ENCODE data around the gene SUOX.
"Not testable (repeated sequence)": the region's sequence is repeated elsewhere in the genome, so short reads cannot be mapped to it uniquely, and the experiment has no call there.

The SUOX gene

DNA sequence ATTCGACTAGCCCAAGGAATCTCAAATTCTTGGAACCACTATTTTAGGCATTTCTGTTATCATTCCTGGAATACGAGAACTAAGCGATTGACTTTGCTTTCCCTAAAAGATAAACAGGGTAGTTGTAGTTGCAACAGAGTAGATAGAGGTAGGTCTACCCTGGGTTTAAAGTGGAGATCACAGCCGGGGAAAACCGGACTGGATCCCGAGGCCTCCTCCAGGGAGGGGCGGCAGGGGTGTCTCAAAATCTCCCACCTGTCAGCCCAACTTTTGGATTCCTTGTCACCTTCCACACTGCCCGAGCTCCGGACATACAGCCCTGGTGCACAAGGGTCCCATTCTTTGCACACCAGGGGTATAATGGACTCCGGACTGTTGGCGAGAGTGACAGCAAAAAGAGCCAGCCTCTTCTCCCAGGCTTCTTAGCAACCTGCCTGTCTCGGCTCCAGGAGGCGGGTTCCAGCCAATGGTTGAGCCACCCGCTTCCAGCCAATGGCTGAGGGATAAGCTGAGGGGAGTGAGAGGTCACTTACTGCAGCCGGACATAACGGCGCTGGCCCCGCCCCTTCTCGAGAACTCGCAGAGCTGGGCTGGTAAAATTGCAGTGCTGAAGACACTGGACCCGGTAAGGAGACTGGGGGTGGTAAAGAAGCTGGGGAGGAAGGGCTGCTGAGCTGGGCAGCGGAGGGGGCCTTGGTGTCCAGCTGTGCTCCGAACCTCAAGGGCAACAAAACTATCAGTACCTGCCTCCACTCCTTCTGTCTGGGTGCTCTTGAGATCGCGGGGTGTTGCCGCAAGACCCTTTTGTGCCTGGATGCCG, at the start of gene SUOX:
SUOX (plus strand) TSS at position 562 of the 820 bp plus-strand sequence. CDS start 4,946 bp downstream, outside the sequence.
- peak; percentile 70 for DNase-seq

DNA sequence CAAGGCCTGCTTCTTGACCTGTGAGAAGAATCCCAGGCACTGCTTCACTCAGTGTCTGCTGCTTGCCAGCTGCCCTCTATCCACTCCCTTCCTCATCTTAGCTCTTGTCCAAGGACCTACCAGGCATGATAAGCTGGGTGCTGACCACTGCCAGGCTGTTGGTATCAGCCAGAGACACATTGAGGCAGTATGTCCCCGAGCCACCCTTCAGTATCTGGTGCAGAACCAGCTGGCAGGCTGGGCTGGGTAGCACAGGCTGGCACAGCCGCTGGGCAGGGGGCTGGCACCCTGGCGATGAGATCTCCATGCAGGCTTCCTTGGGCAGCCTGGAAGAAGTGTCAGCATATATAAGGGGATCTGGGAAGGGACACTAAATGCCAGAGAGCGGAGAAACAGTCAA, 41.7 kb upstream of the SUOX start:
- no peak for DNase-seq

DNA sequence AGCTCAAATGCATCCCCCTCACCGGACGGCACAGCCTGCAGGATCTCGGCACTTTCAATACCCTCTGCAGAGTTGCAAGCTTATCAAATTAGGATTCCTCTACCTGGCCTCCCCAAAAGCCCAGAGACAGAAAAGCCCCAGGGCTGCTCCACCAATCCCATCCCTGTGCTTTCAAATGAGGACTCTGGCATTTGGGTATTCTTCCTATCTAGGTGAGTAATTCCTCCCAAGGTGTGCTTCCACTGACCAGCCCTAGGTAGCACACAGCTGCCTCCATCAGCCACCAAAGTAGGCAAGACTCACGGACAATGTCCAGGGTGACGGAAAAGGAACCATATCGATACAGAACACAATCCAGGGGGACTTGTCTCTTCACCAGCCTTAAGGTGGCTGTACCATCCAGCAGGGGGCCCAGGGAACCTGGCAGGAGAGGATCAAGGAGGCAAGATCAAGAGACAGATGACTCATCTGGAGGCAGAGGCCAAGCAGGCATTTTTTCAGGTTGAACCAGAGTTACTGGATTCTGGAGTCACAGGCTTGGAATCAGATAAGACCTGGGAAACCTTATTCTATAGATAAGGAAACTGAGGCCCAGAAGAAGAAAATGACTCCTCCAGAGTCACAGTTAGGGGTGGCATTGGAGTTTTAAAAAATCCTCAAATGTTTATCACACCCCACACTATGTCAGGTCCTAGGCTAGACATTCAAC, 41.1 kb upstream of the SUOX start:
- DNase-seq = peak; percentile 51

DNA sequence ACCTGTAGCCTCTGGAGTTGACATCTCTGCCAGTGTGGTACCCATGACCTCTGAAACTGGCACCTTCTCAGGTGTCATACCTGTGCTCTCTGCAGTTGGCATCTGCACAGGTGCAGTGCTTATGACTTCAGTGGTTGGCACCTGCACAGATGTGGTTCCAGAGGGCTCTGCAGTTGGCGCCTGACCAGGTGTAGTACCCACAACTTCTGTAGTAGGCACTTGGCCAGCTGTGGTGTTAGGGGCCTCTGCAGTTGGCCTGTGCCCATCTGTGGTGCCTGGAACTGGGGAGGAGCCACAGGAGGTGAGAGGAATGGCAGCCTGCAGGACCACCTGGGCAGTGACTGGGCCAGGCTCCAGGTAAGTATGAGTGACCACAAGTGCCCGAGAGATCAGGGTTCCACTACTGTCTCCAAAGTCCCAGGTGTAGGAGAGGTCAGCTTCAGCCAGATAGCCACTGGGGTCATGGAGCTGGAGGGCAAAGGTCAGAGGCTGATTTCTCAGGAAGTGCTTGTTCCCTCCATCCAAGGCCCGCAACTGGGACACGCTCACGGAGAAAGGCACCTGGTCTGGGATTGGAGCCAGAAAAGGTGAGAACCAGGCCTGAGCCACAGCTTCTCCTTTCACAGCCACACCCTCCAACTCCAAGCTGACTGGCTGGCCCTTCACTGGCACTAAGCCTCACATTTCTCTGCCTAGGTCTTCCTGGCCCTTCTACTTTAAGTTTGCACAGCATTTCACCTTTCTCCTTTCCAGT, 39.8 kb upstream of the SUOX start:
- no peak for DNase-seq

DNA sequence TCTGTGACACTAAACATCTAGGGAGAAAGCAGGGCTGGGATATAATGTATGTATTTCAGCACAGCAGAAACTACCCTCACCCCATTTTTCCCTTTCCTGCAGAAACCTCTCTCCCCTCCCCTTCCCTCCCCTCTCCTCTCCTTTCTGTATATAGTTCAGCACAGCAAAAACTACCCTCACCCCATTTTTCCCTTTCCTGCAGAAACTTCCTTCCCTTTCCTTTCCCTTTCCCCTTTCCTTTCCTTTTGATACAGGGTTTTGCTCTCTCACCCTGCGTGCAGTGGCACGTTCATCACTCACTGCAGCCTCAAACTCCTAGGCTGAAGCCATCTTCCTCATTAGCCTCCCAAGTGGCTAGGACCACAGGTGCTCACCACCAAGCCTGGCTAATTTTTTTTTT, 33.3 kb upstream of the SUOX start:
- DNase-seq = no peak

DNA sequence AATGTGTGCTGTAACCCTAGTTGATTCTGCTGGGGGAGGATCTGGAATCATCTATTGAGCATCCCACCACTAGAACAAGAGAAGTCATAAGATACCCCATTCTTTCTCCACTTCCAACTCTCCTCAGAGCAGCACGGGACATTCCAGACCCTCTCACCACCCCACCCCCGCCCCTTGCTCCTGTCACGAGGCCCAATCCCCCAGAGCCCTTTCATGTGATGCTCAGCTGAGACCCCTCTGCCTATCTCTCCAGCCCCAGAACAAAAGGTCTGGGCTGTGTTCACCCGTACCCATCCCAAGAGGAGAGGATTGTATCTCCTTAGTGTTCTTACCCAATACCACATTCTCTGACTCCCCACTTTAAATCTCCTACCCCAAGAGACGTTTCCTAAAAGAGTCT, 31.8 kb upstream of the SUOX start:
- no peak for DNase-seq

DNA sequence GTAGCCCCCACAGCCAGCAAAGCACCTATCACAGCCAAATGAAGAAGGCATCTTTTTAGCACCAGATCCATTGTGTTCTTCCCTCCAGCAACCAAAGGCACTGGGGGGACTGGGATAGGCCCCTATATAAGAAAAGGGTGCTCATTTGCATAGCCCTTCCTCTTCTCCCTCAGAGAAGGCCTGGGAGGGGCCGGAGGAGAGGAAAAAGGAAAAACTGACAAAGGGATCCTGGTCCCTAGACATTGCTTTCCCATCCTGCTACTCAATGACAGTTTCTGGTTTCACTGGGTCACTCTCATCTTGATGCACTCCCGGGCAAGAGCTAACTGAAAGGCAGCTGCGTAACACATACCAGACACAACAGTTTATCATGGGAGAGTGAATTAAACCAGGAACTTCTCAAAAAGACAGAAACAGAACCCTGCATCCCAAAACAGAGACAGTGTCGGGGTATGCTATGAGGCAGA, 31.1 kb upstream of the SUOX start, which contains the start of gene PMEL:
PMEL (minus strand) TSS at position 102 of the 467 bp plus-strand sequence; CDS start at position 71, 31 bp downstream.
- no peak for DNase-seq

DNA sequence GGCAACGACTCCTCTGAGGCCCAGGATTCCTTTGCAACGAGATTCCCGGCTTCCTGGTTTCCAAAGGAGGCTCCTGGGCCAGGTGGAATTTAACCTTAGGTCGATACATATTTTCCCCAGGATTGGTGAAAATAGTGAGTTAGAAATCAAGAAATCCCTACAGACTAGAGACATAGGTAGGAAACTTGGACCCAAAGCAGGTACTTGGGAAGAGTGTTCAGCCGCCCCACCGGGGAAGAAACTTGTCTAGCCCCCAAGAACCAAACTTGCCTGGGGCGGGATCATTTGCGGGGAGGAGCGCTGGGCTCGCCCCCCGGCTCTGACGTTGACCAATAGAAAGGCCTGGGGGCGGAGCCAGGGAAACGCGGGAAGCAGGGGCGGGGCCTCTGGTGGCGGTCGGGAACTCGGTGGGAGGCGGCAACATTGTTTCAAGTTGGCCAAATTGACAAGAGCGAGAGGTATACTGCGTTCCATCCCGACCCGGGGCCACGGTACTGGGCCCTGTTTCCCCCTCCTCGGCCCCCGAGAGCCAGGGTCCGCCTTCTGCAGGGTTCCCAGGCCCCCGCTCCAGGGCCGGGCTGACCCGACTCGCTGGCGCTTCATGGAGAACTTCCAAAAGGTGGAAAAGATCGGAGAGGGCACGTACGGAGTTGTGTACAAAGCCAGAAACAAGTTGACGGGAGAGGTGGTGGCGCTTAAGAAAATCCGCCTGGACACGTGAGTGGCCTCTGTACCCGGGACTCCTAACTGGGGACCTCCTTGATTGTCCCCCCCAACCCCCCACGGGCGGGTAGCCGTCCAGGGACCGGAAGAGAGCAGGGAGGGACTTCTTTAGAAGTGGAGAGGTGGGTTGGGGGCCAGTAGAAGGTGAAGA, 30.4 kb upstream of the SUOX start, which contains the start of gene CDK2:
CDK2 (plus strand) TSS at position 423 of the 874 bp plus-strand sequence; CDS start at position 602, 179 bp downstream.
- DNase-seq = peak; percentile 93

DNA sequence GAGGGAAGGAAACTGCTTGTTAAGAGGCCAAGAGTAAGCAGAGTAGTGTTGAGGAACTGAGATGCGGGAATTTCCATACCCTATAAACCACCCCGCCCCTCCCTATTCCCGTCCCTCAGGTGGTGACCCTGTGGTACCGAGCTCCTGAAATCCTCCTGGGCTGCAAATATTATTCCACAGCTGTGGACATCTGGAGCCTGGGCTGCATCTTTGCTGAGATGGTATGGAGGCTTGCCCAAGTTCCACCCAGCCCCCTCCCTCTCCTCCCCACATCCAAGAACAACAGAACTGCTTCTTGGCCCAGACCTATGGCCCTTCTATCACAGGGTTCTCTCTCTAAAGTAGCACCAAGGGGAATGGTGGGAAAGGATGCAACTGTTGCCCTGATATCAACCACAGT, 27.7 kb upstream of the SUOX start:
- no peak for DNase-seq

DNA sequence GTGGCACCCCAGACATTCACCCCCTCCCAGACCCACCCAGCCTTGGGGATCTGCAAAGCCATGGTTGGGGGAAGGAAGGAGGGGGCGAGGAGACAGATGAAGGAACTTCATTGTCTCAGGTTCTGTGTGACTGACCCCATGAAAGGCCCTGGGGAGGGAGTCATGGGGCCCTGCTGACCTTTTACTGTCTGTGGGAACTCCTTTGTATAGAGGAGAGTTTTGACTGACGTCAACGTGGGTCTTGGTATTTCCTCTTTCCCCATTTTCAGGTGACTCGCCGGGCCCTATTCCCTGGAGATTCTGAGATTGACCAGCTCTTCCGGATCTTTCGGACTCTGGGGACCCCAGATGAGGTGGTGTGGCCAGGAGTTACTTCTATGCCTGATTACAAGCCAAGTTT, 26.3 kb upstream of the SUOX start:
- no peak for DNase-seq

DNA sequence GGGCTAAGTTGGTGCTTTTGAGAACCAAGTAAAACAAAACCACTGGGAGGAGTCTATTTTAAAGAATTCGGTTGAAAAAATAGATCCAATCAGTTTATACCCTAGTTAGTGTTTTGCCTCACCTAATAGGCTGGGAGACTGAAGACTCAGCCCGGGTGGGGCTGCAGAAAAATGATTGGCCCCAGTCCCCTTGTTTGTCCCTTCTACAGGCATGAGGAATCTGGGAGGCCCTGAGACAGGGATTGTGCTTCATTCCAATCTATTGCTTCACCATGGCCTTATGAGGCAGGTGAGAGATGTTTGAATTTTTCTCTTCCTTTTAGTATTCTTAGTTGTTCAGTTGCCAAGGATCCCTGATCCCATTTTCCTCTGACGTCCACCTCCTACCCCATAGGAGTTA, 25.0 kb upstream of the SUOX start:
- DNase-seq = no peak

DNA sequence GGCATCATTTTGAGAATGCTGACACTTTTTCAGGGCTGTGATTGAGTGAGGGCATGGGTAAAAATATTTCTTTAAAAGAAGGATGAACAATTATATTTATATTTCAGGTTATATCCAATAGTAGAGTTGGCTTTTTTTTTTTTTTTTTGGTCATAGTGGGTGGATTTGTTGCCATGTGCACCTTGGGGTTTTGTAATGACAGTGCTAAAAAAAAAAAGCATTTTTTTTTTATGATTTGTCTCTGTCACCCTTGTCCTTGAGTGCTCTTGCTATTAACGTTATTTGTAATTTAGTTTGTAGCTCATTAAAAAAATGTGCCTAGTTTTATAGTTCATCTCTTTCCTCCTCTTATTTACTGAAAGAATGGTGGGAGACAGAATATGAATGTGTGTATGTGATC, 24.6 kb upstream of the SUOX start:
- DNase-seq = no peak

DNA sequence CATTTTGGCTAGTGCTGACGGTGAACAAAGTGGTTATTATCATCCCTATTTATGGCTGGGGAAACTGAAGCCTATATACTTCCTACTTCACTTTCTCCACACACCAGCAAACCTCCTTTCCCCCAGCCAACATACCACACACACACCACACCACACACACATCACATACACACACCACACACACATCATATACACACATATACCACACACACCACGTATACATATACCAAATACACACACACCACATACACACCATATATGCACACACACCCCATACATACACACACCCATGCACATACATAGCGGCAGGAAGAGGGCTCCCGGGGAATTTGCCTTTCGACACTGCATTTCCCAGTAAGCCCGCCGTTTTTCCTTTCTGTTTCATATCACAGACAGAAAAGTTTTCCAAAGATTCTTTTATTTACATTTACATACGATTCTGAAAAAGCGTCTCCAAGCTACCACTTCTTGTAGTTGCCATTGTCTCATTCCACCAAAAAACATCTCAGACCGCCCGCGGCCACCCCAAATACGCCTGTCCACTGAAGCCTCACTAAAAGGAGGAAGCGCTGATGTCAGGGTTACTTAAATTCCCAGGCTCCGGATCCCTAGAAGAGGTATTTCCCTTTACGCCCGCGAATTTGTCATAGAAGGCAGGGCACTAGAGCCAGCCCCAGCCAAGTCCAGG, 24.0 kb upstream of the SUOX start:
- peak; percentile 22 for DNase-seq

DNA sequence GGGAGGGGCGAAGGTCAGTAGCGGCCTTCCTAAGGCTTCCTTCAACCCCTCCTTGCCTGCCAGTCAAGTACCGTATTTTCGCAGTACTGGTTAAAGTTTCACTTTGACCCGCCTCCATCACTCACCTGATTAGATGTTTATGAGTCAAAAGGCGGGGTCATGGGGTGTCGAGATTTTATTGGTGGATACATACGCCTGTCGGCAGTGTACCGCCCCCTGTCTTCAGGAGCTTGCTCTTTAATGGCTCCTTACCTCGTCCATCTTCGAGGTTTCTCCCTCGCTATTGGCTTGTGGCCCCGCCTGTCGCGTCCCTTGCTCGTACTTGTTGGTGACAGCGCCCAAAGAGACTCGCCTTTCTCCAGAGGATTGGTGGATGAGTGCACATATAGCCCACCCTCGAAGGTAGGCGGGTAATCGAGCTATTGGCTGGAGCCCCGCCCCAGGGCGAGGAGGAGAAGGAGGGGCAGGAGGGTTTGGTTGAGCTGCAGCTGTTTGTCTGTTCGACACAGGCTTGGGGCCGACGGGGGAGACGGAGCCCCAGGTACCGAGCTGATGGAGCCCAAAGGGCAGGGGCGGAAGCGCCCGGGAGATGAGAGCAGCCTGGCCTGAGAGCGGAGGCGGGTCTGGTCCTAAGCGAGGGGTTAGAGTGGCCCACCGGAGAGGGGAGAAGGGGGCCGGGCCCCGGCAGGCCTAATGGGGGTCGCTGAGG, 23.3 kb upstream of the SUOX start, which contains the start of gene RAB5B:
RAB5B (plus strand) TSS at position 480 of the 709 bp plus-strand sequence. CDS start 12,883 bp downstream, outside the sequence.
- peak; percentile 100 for DNase-seq

DNA sequence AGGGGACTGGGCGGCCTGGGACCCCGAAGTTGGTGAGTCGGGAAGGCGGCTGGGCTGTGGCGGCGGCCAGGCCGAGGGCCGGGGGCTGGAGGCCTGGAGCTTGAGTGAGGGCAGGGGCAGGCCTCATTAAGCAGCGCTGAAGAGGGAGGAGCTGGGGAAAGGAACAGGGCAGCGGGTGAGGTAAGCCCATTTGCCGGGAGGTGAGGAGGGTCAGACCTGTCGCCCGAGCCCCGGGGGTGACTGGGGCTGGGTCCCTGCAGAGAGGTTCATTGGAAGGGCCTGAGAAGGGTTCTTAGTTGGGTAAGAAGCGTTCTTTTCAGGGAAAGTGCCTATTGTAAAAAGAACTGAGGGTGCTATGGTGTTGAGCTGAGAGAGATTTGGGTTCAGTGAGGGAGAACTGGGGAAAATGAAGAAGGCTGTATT, 22.8 kb upstream of the SUOX start:
- DNase-seq = peak; percentile 57

DNA sequence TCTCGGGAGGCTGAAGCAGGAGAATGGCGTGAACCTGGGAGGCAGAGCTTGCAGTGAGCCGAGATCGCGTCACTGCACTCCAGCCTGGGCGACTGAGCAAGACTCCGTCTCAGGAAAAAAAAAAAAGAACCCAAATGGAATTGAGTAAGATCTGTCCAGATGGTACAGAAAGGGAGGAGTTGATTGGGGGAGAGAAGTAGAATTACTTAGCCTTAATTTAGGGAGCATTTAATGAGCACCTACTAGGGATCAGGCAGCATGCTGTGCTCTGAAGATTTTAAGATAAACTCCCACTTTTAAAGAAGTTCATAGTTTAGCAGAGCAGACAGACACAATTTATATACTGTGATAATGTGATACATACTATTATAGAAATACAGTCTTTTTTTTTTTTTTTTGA, 18.7 kb upstream of the SUOX start:
- no peak for DNase-seq

DNA sequence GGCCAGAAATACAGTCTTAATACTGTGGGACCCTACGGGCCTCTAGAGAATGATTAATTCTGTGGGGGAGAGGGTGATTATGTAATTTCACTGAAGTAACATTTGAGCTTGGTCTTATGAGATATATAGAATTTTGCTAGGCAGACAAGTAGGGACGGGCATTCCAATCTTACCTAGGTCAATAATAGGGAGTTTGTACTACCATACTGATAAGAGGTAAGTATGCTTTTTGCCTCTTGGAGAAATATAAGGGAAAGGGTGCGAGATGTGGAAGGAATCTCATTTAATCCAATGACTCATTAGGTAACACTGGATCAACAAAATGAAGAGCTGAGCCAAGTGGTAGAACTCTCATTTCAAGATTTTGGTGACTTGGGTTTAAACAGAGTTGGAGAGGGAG, 18.0 kb upstream of the SUOX start:
- no peak for DNase-seq

DNA sequence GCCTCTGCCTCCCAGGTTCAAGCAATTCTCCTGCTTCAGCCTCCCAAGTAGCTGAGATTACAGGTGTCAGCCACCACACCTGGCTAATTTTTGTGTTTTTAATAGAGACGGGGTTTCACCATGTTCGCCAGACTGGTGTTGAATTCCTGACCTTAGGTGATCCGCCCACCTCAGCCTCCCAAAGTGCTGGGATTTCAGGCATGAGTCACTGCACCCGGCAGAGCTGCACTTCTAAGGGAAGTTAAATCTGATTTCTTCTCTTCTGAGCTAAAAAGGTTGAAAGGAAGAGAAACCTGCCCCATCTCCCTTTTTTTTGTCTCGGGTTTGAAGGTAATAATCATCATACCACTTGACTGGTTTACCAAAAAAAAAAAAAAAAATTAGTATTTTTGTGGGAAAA, 15.2 kb upstream of the SUOX start:
- not testable (repeated sequence) for DNase-seq

DNA sequence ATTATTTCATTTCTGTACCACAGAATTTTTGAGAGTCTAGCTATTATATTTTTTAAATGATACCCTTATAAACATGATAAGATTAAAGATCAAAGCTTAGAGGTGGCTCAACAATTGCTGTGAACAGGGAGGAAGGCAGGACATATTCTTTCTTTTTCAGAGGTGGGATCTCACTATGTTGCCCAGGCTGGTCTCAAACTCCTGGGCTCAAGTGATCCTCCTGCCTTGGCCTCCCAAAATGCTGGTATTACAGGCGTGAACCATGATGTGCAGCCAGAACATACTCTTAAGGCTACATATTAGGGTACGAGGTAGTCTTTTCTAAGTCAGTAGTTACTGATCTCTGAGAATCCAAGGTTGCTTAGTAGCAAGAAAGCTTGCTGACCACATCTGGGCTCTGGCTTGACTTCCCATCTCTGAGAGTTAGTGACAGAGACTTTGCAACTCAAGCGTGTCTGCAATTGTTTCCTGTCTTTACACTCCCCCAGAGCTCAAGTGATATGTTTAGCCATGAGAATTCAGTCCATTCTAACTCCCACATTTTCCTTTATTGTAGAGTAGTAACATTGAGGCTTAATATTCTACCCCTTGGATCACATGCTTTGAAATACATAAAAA, 14.6 kb upstream of the SUOX start:
- DNase-seq = no peak

DNA sequence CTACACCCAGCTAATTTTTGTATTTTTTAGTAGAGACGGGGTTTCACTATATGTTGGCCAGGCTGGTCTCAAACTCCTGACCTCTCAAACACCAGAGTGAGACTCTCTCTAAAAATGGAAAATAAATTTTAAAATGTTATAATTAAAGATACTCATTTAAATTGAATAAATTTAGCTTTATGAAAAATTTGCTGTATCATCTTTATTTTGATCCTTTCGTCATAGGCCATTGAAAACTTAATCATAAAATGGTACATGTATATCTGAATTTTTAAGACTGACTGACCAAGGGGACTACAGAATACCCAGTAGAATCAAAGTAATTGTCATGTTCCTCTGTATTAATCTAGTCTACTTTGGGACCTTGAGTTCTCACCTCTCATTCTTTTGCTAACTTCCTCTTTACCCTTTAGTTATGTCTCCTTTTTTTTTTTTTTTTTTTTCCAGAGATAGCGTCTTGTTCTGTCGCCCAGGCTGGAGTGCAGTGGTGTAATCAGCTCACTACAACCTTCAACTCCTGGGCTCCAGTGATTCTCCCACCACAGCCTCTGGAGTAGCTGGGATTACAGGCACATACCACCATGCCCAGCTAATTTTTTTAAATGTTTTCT, 13.7 kb upstream of the SUOX start:
- DNase-seq = no peak
